ENCODE results near the gene FSTL4. TPM values are rescaled to one million over a fixed set of nuclear protein-coding genes. Genes with fewer than 3 reads are reported as not detected.

FSTL4 gene
- total RNA-seq: 1 to 10 TPM in 4 of 6 donors, under 1 TPM in 2; 0.49 to 4.6 (median 1.1) TPM

DNA sequence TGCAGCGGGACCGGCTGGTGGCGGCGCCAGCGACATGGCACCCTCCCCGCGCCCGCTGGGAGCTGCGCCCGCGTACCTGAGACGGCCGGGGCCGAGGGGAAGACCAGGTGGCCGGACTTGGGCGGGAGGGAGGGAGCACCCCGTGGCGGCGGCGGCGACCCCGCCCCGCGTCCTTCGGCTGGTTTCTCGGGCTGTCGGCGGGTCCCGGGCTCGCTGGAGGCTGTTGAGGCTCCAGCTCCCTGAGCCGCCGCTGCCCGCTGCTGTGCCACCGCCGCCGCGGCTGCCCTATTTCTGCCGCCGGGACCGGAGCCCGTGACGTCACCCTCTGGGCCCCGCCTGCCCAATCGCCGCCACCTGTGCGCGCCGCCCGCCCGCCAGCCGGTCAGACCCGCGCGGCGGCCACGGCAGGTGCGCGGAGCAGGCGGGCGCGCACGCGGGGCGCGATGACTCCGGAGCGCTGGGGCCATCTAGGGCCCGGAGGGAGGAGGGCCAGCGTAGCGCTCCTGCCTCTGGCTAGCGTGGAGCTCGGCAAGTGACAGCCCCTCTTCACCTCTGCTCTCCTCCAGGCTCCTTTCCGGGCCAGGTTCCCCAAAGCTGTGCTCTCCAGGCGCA lies at the start of gene FSTL4:
Gene FSTL4, minus strand, starts transcription at position 293 of the 612 bp plus-strand sequence.
- WGBS, 2 donors: 3 to 4% methylated on average over 11 to 30 of the region's 74 CpGs
- no peak for TF ChIP-seq POLR2A (IDR thresholded peaks at IDR 0.05)
- TF ChIP-seq CTCF (IDR thresholded peaks at IDR 0.05): peak in 2 of 6 experiments; percentile 15 to 31
- Histone ChIP-seq H3K4me3 (peak within 1 kb of the TSS; percentile 36 to 60 (median 52)), H3K36me3 (no peaks in the 10 kb centered on the region), H3K27me3 (peaks cover 0 to 24% (median 12%) of the 10 kb centered on the region in 4 donors), H3K9me3 (no peaks in the 10 kb centered on the region), H3K4me1 (peaks cover 16 to 24% (median 20%) of the 10 kb centered on the region in 4 donors), H3K27ac (no peak within 1 kb of the TSS)
- DNase-seq (peak; percentile 64 to 92), ATAC-seq (ENCODE audit: low FRiP score in 2 of 2) (peak in 1 of 2 donors; percentile 16)

DNA sequence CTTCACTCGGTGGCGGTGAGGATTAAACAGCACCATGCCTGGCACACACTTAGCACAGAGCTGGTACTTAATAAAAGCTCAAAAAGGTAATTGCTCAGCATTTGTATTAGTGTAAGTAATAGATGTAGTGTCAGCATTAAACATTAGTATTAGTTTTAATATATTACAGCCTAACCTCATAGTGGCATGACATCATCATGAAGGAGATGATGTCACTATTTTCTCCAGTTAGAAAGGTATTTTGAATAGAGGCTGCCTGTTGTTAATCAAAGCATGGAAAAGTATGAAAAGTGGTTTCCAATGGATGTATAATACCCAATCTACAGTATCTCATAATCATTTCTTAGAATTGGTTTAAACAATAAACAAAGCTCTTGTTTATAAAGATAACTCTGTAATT lies 49.0 kb upstream of the FSTL4 start:
- no peaks in the 10 kb centered on the region for H3K36me3 ChIP-seq
- no peak for TF ChIP-seq EP300 (IDR thresholded peaks at IDR 0.05)
- TF ChIP-seq CTCF (IDR thresholded peaks at IDR 0.05): no peak
- TF ChIP-seq POLR2AphosphoS5 (IDR thresholded peaks at IDR 0.05): no peak
- no peak for TF ChIP-seq POLR2A (IDR thresholded peaks at IDR 0.05)
- H3K27ac ChIP-seq: no peak overlapping the region
- H3K9me3 ChIP-seq: no peaks in the 10 kb centered on the region
- no peaks in the 10 kb centered on the region for H3K27me3 ChIP-seq
- no peaks in the 10 kb centered on the region for H3K4me1 ChIP-seq
- DNase-seq: no peak
- 100% methylated on average over 2 of the region's 2 CpGs for WGBS, 2 donors
- ATAC-seq (ENCODE audit: low FRiP score in 2 of 2): no peak
- H3K4me3 ChIP-seq: no peak overlapping the region

GRCh38 chr5:133658327-133658726 lies 46.0 kb upstream of the FSTL4 start:
- Histone ChIP-seq H3K36me3 (no peaks in the 10 kb centered on the region), H3K27ac (no peak overlapping the region), H3K4me1 (no peaks in the 10 kb centered on the region), H3K4me3 (no peak overlapping the region), H3K27me3 (no peaks in the 10 kb centered on the region), H3K9me3 (no peaks in the 10 kb centered on the region)
- ATAC-seq (ENCODE audit: low FRiP score in 2 of 2) (no peak), DNase-seq (no peak)
- TF ChIP-seq EP300 (IDR thresholded peaks at IDR 0.05): no peak
- TF ChIP-seq POLR2AphosphoS5 (IDR thresholded peaks at IDR 0.05): no peak
- TF ChIP-seq POLR2A (IDR thresholded peaks at IDR 0.05): no peak
- TF ChIP-seq CTCF (IDR thresholded peaks at IDR 0.05): no peak
- WGBS, 2 donors: 56 to 57% methylated on average over 1 of the region's 1 CpG

DNA sequence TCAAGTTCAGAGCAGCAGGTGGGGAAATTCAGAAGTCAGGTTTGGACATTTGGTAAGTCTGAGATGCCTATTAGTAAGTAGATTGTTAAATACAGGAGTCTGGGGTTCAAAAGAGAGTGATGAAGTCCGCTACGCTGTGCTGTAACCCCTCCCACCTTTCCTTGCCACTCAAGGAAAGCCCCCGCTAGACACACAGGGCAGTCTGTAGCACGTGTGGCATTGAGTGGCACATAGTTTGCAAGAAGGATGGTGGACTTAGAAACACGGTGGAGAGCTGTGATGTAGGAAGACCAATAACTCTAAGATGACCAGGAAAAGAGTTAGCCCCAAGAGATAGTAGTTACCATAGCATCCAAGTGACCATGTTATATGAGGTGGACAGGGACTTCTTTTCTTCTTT lies 44.7 kb upstream of the FSTL4 start:
- Histone ChIP-seq H3K27ac (no peak overlapping the region), H3K4me1 (no peaks in the 10 kb centered on the region), H3K4me3 (no peak overlapping the region), H3K36me3 (no peaks in the 10 kb centered on the region), H3K9me3 (no peaks in the 10 kb centered on the region), H3K27me3 (no peaks in the 10 kb centered on the region)
- WGBS, 2 donors: 82 to 91% methylated on average over 5 of the region's 5 CpGs
- no peak for ATAC-seq (ENCODE audit: low FRiP score in 2 of 2)
- no peak for TF ChIP-seq EP300 (IDR thresholded peaks at IDR 0.05)
- no peak for DNase-seq

GRCh38 chr5:133655966-133656365 lies 43.6 kb upstream of the FSTL4 start:
- Histone ChIP-seq H3K27ac (no peak overlapping the region), H3K9me3 (no peaks in the 10 kb centered on the region), H3K4me3 (no peak overlapping the region), H3K36me3 (no peaks in the 10 kb centered on the region), H3K27me3 (no peaks in the 10 kb centered on the region), H3K4me1 (no peaks in the 10 kb centered on the region)
- ATAC-seq (ENCODE audit: low FRiP score in 2 of 2): no peak
- DNase-seq: no peak
- no peak for TF ChIP-seq POLR2A (IDR thresholded peaks at IDR 0.05)
- TF ChIP-seq CTCF (IDR thresholded peaks at IDR 0.05): no peak
- no peak for TF ChIP-seq EP300 (IDR thresholded peaks at IDR 0.05)
- no peak for TF ChIP-seq POLR2AphosphoS5 (IDR thresholded peaks at IDR 0.05)
- WGBS, 2 donors: 71 to 87% methylated on average over 1 of the region's 1 CpG

Measured in upper lobe of left lung (tissue), 6 donors.